Natural killer cell (primary cell): ENCODE data around the gene ASCL3. TPM values are rescaled to one million over a fixed set of nuclear protein-coding genes. Genes with fewer than 3 reads are reported as not detected.

Experiments used
- ATAC-seq, 3 donors: fragments of 150-1000 bp in 2 of 3; fragments of 200-7000 bp in 1 of 3; cut with Tn5 transposase; 1 replicate in 1 of 3; 2 replicates in 2 of 3; pipeline ENCODE4 v1.10.0; 2021; ENCODE audit warnings: mild to moderate bottlenecking in 2 of 3, moderate library complexity in 2 of 3
- DNase-seq, 2 donors: peaks; one replicate each; pipeline versions ENCODE4 v3.0.0 to v3.0.0-alpha.2; 2013 to 2021; ENCODE audit warnings: mixed read lengths in 1 of 2
- H3K27ac ChIP-seq: one replicate; pipeline ENCODE4 v1.5.1; 2013; ENCODE audit warnings: mild to moderate bottlenecking, low read length
- H3K27me3 ChIP-seq: one replicate; pipeline ENCODE4 v1.6.1; 2013; ENCODE audit warnings: low read length; ENCODE audit not compliant: control insufficient read depth, insufficient read depth
- H3K36me3 ChIP-seq: one replicate; pipeline ENCODE4 v1.6.1; 2013; ENCODE audit warnings: low read length; ENCODE audit not compliant: control insufficient read depth, insufficient read depth
- H3K4me1 ChIP-seq: one replicate; pipeline ENCODE4 v1.6.1; 2013; ENCODE audit warnings: low read length; ENCODE audit not compliant: control insufficient read depth, insufficient read depth
- H3K4me3 ChIP-seq: one replicate; pipeline ENCODE4 v1.5.1; 2013; ENCODE audit warnings: low read length
- H3K9me3 ChIP-seq: one replicate; pipeline ENCODE4 v1.6.1; 2013; ENCODE audit warnings: low read length; ENCODE audit not compliant: control insufficient read depth, insufficient read depth
- H3K27ac Mint-ChIP-seq, 2 donors: one replicate each; pipeline ENCODE4 v1.8.0; 2022; ENCODE audit warnings: mild to moderate bottlenecking in 2 of 2, mixed read lengths in 2 of 2, moderate library complexity in 1 of 2
- H3K27me3 Mint-ChIP-seq, 2 donors: one replicate each; pipeline ENCODE4 v1.8.0; 2022; ENCODE audit warnings: low read depth in 2 of 2, mixed read lengths in 2 of 2
- H3K36me3 Mint-ChIP-seq: one replicate; pipeline ENCODE4 v1.8.0; 2022; ENCODE audit warnings: mixed read lengths
- H3K4me1 Mint-ChIP-seq, 2 donors: one replicate each; pipeline ENCODE4 v1.8.0; 2022; ENCODE audit warnings: mixed read lengths in 2 of 2
- H3K4me3 Mint-ChIP-seq: one replicate; pipeline ENCODE4 v1.8.0; 2022; ENCODE audit warnings: mild to moderate bottlenecking, moderate library complexity, mixed read lengths
- H3K9me3 Mint-ChIP-seq, 2 donors: one replicate each; pipeline ENCODE4 v1.8.0; 2022; ENCODE audit warnings: mixed read lengths in 2 of 2
- WGBS: methylation state at CpG from one replicate; pipeline ENCODE4 v1.1.7; 2013; ENCODE audit warnings: missing lambda C conversion rate; ENCODE audit not compliant: insufficient coverage; 5-methylcytosine and 5-hydroxymethylcytosine counted together
- intact Hi-C: fragments of 100-400 bp; cut with micrococcal nuclease; formaldehyde crosslinking; loops from one replicate; pipeline ENCODE4 v1.14.2; 2022
- total RNA-seq, 4 donors: library from RNA; stranded (reverse); fragments of 120-200 nt in 1 of 4; gene quantifications; one replicate each; pipeline versions ENCODE4 v1.2.3 to v1.2.4, GENCODE V29; 2013 to 2022
- TF ChIP-seq, protein P1 (sequence below): fragments of 200-600 bp; IDR thresholded peaks from one replicate; pipeline ENCODE4 v1.8.0; 2022; ENCODE audit warnings: antibody characterized with exemption

The ASCL3 gene
- total RNA-seq, 3 donors from 2014 or later (not counting 1 experiment from before 2014, with no cell fraction given), result not detected

DNA sequence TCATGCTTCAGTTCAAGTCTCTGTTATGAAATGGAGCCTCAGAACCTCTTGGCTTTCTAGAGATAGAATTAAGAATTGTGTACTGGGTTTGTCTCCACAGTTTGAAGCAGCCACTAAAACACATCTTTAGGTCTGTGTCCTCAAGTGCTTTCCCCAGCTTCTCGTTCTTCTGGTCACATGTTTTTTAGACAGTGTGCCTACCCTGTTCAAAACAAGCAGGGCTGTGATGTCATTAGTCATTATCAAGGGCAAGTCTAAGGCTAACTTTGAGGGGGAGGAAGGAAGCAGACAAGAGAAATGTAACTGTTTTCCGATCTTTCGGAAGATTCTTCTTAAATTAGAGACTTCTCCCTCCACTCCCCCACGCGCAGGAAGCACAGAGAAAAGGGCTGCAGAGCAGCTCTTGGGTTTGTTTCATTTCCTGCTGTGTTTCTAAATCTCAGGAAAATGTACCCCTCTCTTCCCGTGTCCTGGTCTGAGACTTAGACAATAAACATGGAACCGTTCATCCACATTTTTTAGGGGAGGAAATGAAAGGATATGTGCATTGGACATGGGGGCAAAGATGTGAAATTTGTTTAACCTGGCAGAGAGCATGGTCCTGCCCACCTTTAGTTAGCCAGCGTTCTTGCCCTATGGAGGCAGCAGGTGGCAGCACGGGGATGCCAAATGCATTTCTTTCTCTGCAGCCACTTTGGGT is 28.7 kb downstream of the ASCL3 start:
- H3K9me3 ChIP-seq, result no peaks in the 10 kb centered on the region
- peaks cover 16% of the 10 kb centered on the region for H3K4me1 ChIP-seq
- Mint-ChIP-seq H3K27me3 (peaks cover 1 to 2% of the 10 kb centered on the region in 2 donors), H3K9me3 (no peaks in the 10 kb centered on the region), H3K27ac (peak overlapping the region; percentile 57 to 69), H3K36me3 (no peaks in the 10 kb centered on the region), H3K4me1 (peaks cover 21 to 30% of the 10 kb centered on the region in 2 donors), H3K4me3 (peak overlapping the region; percentile 61)
- H3K27ac ChIP-seq, result peak overlapping the region; percentile 32
- H3K27me3 ChIP-seq, result no peaks in the 10 kb centered on the region
- TF ChIP-seq, protein P1, sequence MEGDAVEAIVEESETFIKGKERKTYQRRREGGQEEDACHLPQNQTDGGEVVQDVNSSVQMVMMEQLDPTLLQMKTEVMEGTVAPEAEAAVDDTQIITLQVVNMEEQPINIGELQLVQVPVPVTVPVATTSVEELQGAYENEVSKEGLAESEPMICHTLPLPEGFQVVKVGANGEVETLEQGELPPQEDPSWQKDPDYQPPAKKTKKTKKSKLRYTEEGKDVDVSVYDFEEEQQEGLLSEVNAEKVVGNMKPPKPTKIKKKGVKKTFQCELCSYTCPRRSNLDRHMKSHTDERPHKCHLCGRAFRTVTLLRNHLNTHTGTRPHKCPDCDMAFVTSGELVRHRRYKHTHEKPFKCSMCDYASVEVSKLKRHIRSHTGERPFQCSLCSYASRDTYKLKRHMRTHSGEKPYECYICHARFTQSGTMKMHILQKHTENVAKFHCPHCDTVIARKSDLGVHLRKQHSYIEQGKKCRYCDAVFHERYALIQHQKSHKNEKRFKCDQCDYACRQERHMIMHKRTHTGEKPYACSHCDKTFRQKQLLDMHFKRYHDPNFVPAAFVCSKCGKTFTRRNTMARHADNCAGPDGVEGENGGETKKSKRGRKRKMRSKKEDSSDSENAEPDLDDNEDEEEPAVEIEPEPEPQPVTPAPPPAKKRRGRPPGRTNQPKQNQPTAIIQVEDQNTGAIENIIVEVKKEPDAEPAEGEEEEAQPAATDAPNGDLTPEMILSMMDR, result peak; percentile 53
- no peak overlapping the region for H3K4me3 ChIP-seq
- H3K36me3 ChIP-seq, result peaks cover 8% of the 10 kb centered on the region
- WGBS, result 9% methylated on average over 9 of the region's 9 CpGs
- intact Hi-C loops, result loop anchor here (2.0 to 5.0 kb wide), 2 partner anchors 43 to 223 kb away; no protein-coding TSS in a partner anchor
- DNase-seq, result peak in 1 of 2 donors; percentile 71
- ATAC-seq, result peak; percentile 28 to 44 (median 39)

DNA sequence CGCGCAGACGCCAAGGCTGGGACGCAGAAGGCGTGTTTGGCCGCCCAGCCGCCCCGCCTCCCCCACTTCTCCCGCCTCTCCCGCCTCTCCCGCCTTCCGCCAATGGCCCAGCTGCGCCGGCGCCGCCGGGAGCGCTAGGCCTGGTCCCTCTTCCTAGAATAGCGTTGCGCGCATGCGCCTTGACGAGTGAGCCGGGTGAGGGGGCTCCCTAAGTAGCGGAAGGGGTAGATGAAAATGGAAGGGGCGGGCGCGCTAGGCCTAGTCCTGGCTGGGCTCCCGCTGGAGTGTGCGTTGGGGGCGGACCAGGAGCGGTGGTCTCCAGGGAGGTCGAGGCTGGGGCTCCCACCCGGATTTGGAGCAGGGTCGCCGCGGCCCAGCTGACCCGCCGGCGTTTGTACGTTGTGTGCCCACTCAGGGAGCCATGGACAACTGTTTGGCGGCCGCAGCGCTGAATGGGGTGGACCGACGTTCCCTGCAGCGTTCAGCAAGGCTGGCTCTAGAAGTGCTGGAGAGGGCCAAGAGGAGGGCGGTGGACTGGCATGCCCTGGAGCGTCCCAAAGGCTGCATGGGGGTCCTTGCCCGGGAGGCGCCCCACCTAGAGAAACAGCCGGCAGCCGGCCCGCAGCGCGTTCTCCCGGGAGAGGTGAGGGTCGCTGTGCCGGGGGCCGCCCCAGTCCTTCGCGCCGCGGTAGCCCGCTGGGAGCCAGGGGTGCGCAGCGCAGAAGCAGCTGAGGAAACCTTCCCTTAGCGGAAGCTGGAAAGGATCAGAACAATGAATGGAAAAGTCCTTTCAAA is 31.6 kb downstream of the ASCL3 start, which contains the start of gene AKIP1:
Gene AKIP1, plus strand, starts transcription at position 161 of the 795 bp plus-strand sequence. Its CDS starts 261 bp downstream, at position 422.
- Histone ChIP-seq H3K9me3 (no peaks in the 10 kb centered on the region), H3K4me3 (peak within 1 kb of the TSS; percentile 71), H3K4me1 (peaks cover 16% of the 10 kb centered on the region), H3K27me3 (no peaks in the 10 kb centered on the region), H3K36me3 (no peaks in the 10 kb centered on the region), H3K27ac (peak within 1 kb of the TSS; percentile 31)
- Mint-ChIP-seq H3K27me3 (peaks cover 12 to 13% of the 10 kb centered on the region in 2 donors), H3K9me3 (no peaks in the 10 kb centered on the region), H3K27ac (peak within 1 kb of the TSS in 1 of 2 donors; percentile 83), H3K4me3 (peak within 1 kb of the TSS; percentile 97), H3K36me3 (no peaks in the 10 kb centered on the region), H3K4me1 (peaks cover 21 to 33% of the 10 kb centered on the region in 2 donors)
- DNase-seq, result peak; percentile 44 to 91
- under 1% methylated on average over 68 of the region's 68 CpGs for WGBS
- TF ChIP-seq, protein P1, result no peak
- ATAC-seq, result peak; percentile 66 to 86 (median 78)
- intact Hi-C loops, result loop anchor here (5.0 kb wide), 1 partner anchor 46 kb away; no protein-coding TSS in a partner anchor

DNA sequence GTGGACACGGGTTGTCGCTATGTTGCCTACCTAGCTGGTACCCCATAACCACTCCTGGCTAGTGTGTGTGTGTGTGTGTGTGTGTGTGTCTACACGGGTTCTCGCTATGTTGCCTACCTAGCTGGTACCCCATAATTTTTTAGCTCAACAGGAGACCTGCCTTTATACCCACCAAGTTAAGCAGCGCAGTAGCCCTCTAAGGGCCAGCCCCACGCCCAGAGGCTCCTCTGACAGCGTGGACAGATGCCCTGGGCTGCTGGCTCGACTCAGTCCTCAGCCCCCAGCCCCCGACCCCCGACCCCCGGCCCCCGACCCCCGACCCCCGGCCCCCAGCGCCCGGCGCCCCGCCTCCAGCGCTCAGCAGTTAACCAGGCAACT is 32.2 kb downstream of the ASCL3 start:
- intact Hi-C loops, result loop anchor here (5.0 kb wide), 1 partner anchor 47 kb away; no protein-coding TSS in a partner anchor
- Mint-ChIP-seq H3K36me3 (no peaks in the 10 kb centered on the region), H3K27ac (peak overlapping the region in 1 of 2 donors; percentile 83), H3K4me3 (peak overlapping the region; percentile 97), H3K27me3 (peaks cover 12 to 13% of the 10 kb centered on the region in 2 donors), H3K4me1 (peaks cover 21 to 33% of the 10 kb centered on the region in 2 donors), H3K9me3 (no peaks in the 10 kb centered on the region)
- TF ChIP-seq, protein P1, result no peak
- peak; percentile 11 to 28 (median 14) for ATAC-seq
- Histone ChIP-seq H3K36me3 (no peaks in the 10 kb centered on the region), H3K4me1 (peaks cover 16% of the 10 kb centered on the region), H3K4me3 (peak overlapping the region; percentile 71), H3K27ac (no peak overlapping the region), H3K27me3 (no peaks in the 10 kb centered on the region), H3K9me3 (no peaks in the 10 kb centered on the region)
- WGBS, result 0% methylated on average over 11 of the region's 19 CpGs
- DNase-seq, result no peak
